HG03575 (cell line): Measurements from ENCODE around the gene ANO10.
"Not testable (repeated sequence)": the region's sequence is repeated elsewhere in the genome, so short reads cannot be mapped to it uniquely, and the experiment has no call there.

Experiments used
- ATAC-seq: cut with Tn5 transposase; IDR thresholded peaks from one replicate; pipeline ENCODE4 v1.9.1; 2021; ENCODE audit not compliant: unreplicated experiment, insufficient number of reproducible peaks, low FRiP score; ENCODE audit errors: extremely low read depth

Gene ANO10

DNA sequence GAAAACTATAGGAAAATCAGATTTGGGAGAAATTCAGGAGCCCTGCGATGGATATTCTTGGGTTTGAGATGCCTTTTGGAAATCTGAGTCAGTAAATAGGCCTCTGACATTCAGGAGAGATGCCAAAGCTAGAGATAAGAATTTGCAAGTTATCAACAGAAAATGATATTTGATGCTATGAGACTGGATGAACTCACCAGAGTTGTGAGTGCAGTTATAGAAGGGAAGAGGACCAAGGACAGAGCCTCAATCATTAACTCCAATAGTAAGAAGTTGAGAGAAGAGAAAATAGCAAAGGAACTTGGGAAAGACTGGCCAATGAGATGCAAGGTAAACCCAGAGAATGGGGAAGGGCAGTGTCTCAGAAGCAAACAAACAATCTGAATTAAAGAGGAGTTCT, 7.9 kb upstream of the ANO10 start:
- no peak for ATAC-seq

DNA sequence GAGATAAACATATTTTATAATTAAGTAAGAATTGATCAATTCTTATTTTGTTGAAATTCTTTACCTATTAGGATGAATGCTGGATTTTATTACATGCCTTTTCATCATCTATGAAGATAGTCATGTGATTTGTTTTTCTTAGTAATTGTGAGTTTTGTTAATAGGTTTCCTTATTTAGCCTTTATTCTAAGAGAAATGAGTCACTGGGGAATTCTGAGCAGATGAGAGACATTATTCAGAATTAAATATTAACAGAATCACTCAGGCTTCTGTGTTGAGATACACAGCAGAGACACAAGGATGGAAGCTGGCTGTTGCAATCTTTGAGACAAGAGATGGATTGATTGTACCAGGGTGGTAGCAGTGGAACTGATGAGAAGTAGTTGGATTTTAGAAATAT, 7.4 kb upstream of the ANO10 start:
- no peak for ATAC-seq

DNA sequence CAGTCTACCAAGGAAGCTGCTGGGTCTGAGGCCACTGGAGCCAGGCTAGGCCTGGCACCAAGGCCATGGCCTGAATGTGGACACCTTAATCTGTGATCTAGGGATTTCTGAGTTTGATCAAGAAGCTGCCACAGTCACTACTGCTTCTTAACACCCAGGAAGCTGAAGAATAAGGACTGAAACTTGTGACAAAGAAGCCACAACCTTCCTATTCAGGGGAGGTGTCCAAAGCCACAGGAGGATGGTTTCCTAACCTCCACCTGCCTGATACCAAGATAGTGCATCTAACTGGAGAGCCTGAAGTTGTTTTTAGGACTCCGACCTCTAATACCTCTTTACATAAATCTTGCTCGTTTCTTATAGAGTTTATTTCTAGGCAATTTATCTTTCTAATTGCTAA, 5.5 kb upstream of the ANO10 start:
- ATAC-seq, result no peak

DNA sequence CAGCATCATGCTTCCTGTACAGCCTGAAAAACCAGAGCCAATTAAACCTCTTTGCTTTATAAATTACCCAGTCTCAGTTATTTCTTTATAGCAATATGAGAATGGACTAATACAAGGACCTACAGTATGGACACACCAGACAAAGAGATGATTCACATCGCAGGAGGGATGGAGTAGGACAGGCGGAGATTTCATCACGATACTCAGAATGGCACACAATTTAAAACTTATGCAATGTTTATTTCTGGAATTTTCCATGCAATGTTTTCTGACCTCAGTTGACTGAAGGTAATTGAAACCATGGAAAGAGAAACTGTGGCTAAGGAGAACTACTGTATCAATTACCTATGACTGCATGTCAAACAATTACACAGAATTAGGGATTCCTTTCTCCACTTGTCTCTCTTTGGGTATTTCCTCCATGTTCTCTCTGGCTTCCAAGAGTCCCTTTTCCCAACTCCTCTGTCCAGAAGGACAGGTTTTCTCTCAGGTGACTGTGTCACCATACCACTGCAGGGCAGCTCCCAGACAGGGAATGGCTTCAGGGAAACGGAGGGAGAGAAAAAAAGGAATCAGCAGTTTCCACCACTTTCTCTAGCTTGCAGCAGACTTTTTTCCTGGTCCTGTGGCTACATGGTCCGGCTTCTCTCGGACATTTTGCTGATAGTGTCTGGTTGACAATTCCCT, 3.0 kb upstream of the ANO10 start:
- ATAC-seq, result no peak

DNA sequence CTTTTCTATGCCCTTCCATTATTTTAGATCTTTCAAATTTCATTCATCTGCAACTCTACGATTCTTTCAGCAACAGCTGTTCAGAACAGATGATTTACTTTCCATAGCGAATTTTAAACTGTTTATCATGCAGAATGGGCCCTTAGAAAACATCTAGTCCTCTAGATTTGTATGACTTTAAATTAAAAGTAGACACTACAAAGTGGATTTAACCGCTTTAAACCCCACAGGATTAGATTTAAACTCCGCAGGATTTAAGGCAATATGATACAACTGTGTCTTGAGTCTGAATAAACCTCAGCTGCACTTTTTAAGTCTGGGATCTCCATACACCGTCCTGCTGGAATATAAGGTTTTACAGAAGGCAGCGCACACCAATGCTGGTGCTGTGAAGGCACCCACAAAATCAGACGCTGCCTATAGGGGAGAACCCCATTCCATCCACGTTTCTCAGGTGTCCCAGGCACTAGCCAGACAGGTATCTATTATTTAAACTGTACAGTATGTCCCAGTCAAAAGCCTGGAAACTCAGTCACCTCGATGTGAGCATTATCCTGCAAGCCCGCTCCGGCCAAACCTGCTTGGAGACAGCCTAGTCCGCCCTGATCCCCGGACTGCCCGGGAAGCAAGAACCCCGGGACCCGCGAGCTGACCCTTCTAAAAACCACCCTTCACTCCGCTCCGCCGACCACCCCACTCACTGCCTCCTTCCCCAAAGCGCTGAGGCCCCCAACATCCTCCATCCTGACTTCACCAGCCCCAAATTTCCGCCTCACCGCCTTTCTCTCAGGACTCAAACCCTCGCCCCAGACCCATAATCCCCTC, 768 bp downstream of the ANO10 start:
- no peak for ATAC-seq

DNA sequence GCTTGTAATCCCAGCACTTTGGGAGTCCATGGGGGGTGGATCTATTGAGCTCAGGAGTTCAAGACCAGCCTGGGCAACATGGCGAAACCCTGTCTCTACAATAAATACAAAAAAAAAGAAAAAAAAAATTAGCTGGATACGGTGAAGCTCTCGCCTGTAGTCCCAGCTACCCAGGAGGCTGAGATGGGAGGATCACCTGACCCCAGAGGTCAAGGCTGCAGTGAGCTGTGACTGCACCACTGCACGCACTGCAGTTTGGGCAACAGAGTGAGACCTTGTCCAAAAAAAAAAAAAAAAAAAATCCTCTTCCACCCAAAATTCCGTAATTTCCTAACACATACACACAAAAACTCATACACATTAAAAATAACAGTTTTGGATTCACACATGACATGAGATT, 2.2 kb downstream of the ANO10 start:
- no peak for ATAC-seq

DNA sequence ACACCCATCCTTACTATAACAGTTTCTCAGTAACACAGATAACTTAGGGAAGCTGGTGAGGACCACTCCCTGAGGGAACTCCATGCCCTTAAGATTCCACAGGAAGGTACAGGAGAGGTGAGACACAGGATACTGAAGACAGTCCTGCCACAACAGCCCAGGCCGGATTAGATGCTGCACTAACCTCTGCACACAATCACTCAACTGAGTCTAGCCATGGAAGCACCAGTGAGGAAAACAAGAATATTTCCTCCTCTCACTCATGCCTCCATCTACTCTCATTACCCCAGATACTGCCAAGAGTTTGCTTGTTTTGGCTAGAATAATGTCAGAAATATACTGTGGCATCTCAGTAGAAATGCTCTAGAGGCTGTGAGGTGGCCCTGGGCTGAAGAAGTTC, 3.7 kb downstream of the ANO10 start:
- no peak for ATAC-seq

DNA sequence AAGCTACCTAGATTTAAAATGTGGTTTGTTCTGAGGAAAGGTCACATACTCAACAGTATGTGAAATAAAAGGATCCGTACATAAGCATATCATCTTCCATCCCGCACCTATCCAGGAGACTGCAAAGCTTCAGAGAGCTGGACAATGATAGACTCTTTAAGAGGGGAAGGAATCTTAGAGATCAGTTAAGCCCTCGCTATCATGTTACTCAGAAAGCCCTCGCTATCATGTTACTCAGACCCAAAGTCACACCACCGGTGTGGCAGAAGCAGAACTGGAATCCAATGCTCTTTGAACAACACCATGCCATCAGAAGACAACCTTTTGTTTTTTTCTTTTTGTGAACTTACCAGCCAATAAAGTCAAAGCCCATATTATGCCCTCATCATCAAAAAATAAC, 5.8 kb downstream of the ANO10 start:
- ATAC-seq, result no peak

DNA sequence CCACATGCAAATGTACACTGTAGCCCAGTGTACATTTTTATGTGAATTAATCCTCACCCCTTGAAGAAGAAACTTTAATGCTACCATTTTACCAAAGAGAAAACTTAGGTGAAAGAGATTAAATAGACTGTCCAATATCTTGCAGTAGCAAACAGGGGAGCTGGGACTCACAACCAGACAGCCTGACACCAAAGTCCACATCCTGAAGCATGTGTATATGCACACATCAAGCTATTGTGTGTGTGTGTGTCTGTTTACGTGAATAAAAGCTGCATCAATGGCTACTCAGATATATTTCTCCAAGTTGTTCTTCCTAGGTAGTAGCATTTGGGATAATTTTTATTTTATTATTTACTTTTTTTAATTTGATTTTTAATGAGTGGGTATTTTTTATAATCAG, 6.7 kb downstream of the ANO10 start:
- no peak for ATAC-seq

DNA sequence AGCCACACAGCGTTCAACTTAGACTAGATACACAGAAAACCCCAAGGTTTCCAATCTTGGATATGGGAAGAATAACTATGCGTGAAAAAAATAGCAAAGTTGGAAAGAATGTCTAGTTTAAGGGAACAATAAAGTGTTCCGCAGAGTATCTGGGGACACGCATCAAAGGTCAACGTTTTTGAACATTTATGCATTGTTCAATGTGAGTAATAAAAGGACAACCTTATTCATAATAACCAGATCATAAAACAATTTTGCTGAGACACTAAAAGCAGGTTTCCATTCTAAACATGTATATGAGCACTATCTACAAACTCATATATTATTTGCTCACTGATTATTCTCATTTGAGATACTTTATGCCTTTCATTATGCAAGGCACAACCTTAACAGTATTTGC, 7.8 kb downstream of the ANO10 start:
- no peak for ATAC-seq

DNA sequence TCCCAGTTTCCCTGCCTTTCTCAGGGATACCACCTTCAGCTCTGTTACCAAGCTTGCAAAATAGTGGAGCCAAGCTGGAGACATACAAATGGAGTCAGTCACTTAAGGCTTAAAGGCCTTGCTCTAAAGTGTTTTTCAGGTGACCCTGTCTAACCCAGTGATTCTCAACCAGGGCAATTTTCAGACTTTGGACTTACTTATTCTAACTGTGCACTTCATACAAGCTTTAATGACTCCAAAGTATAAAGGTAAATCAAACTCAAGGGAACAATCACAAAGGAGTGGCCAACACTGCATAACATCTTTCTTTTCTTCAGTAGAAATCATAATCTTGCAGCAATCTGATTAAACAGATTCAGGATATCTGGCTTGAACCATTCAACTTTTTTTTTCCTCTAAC, 9.4 kb downstream of the ANO10 start:
- ATAC-seq, result no peak

DNA sequence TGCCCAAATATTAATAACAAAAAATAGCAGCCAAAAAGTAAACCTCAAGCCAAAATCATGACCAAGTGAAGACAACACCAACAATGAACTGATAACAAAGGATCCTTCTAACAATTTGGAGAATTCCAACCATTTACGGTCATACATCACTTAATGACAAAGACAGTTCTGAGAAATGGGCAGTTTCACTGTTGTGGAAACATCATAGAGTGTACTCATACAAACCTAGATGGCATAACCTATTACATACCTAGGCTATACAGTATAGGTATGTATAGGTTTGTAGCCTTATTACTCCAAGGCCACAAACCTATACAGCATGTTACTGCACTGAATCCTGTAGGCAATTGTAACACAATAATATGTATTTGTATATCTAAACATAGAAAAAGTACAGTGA, 12.4 kb downstream of the ANO10 start:
- no peak for ATAC-seq

DNA sequence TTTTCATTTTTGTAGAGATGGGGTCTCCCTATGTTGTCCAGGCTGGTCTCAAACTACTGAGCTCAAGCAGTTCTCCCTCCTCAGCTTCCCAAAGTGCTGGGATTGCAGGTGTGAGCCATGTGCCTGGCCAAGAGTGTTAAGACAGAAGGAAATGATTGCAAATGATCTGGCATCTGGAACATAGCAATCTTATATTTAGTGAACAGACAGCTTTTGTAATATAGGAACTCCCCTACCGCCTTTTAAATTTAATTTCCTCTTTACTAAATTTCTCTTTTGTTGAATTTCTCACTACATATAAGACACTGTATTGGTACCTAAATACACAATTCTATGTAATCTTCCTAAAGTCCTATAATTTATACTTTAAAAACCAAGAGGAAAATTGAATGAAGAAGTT, 13.1 kb downstream of the ANO10 start:
- no peak for ATAC-seq

DNA sequence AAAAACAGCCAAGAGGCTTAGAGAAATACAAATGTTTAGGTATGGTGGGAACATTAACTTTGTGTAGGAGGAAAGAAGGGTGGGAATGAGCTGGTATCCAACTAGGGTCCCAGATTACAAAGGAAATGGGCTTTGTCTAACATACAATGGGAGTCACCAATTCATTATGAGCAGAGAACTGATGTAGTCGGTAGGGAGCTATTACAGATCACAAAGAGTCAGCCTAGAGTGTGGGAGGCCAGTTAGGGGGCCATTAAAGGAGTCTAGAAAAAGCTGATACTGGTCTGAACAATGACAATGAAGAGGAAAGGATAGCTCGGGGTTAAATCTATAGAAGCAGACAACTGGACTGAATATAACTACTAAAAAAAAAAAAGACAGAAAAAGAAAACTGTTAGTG, 15.5 kb downstream of the ANO10 start:
- ATAC-seq, result no peak

DNA sequence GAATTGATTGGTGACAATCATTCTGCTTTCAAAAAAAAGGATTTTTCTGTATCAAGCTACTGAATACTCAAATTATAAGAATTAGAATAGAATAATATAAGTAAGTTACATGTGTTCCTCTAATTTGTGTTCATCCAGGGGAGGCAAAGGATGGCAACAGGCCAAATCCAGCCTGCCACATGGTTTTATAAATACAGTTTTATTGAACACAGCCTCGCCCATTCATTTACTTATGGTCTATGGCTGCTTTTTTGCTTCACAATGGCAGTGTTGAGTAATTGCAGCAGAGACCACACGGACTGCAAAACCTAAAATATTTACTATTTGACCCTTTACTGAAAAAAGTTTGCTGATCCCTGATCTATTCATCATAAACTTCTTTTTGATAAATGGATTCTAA, 21.9 kb downstream of the ANO10 start:
- not testable (repeated sequence) for ATAC-seq

DNA sequence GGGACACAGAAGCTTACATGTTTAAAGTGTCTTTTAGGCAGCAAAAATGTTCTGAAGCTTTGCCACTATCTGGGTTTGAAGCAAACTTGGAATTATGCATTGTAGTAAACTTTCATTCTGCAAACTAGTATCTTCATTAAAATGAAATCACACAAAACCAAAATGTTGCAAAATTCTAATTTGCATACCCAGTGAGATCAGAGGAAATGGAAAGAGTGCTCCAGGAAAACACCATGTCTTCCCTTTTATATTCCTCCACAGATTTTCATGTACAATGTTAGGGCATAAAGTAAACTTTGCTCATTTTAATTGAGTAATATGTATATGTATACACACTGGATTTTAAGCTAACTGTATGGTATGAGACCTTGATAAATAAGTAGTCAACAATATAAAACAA, 23.9 kb downstream of the ANO10 start:
- ATAC-seq, result no peak

DNA sequence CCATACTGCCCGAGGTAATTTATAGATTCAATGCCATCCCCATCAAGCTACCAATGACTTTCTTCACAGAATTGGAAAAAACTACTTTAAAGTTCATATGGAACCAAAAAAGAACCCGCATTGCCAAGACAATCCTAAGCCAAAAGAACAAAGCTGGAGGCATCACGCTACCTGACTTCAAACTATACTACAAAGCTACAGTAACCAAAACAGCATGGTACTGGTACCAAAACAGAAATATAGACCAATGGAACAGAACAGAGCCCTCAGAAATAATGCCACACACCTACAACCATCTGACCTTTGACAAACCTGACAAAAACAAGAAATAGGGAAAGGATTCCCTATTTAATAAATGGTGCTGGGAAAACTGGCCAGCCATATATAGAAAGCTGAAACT, 25.6 kb downstream of the ANO10 start:
- ATAC-seq, result not testable (repeated sequence)

DNA sequence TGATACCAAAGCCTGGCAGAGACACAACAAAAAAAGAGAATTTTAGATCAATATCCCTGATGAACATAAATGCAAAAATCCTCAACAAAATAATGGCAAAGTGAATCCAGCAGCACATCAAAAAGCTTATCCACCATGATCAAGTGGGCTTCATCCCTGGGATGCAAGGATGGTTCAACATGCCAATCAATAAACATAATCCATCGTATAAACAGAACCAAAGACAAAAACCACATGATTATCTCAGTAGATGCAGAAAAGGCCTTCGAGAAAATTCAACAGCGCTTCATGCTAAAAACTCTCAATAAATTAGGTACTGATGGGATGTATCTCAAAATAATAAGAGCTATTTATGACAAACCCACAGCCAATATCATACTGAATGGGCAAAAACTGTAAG, 26.5 kb downstream of the ANO10 start:
- ATAC-seq, result not testable (repeated sequence)

DNA sequence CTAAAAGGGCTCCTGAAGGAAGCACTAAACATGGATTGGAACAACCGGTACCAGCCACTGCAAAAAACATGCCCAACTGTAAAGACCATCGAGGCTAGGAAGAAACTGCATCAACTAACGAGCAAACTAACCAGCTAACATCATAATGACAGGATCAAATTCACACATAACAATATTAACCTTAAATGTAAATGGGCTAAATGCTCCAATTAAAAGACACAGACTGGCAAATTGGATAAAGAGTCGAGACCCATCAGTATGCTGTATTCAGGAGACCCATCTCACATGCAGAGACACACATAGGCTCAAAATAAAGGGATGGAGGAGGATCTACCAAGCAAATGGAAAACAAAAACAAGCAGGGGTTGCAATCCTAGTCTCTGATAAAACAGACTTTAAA, 28.2 kb downstream of the ANO10 start:
- ATAC-seq, result not testable (repeated sequence)

DNA sequence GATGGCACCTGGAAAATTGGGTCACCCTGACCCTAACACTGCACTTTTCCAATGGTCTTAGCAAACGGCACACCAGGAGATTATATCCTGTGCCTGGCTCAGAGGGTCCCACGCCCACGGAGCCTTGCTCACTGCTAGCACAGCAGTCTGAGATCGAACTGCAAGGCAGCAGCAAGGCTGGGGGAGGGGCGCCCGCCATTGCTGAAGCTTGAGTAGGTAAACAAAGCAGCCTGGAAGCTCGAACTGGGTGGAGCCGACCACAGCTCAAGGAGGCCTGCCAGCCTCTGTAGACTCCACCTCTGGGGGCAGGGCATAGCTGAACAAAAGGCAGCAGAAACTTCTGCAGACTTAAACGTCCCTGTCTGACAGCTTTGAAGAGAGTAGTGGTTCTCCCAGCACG, 29.9 kb downstream of the ANO10 start:
- ATAC-seq, result not testable (repeated sequence)

DNA sequence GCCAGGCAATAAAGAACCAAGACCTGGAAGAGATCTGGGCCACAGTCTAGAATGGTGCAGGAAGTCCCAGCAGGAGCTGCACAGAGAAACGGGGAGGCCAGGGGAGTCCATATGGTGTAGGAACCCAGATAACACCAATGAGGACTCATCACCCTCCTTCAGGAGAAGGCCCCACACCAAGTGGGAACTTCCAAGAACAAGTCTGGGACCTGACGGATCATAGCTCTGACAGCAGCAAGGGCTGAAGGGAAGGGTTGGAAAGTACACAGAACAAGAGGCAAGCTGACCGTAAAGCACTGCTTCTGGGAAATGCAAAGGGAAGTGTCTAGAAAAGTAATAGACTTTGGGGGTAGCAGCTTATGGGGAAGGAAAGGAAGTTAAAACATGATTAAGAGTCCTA, 34.5 kb downstream of the ANO10 start:
- ATAC-seq, result no peak
